Ovary (tissue), 9 donors: ENCODE results near the gene ZBTB2. TPM values are rescaled to one million over a fixed set of nuclear protein-coding genes. Genes with fewer than 3 reads are reported as not detected.

Source experiments
- DNase-seq, 5 donors: peaks; one replicate each; pipeline ENCODE4 v3.0.0-alpha.2; 2019 to 2020
- H3K27ac ChIP-seq, 2 donors: fragments of 200-600 bp; one replicate each; pipeline versions ENCODE4 v1.5.1 to v1.8.0; 2019 to 2022
- H3K27me3 ChIP-seq: fragments of 200-600 bp; one replicate; pipeline ENCODE4 v1.8.0; 2022
- H3K36me3 ChIP-seq: fragments of 200-600 bp; sonication (generic); one replicate; pipeline ENCODE4 v1.5.1; 2019
- H3K4me1 ChIP-seq: one replicate; pipeline ENCODE4 v1.8.1; 2013; ENCODE audit warnings: mild to moderate bottlenecking, moderate library complexity; ENCODE audit not compliant: insufficient read depth
- H3K4me3 ChIP-seq: fragments of 200-600 bp; sonication (generic); one replicate; pipeline ENCODE4 v1.5.1; 2017
- H3K9me3 ChIP-seq, 2 donors: fragments of 200-600 bp in 1 of 2; sonication (generic) in 1 of 2; one replicate each; pipeline versions ENCODE4 v1.5.1 to v1.8.1; 2013 to 2019; ENCODE audit warnings: mild to moderate bottlenecking in 1 of 2, moderate library complexity in 1 of 2
- CTCF ChIP-seq, 3 donors: fragments of 450-650 bp in 2 of 3; fragments of 200-600 bp in 1 of 3; IDR thresholded peaks; one replicate each; pipeline versions ENCODE4 v1.5.1 to v1.8.0; 2016 to 2022; ENCODE audit warnings: antibody characterized with exemption in 3 of 3, mild to moderate bottlenecking in 1 of 3
- EP300 ChIP-seq: sonication (generic); formaldehyde crosslinking; IDR thresholded peaks from one replicate; pipeline ENCODE4 v1.6.1; 2017; ENCODE audit warnings: antibody characterized with exemption
- POLR2A ChIP-seq: fragments of 450-650 bp; IDR thresholded peaks from one replicate; pipeline ENCODE4 v1.6.1; 2017; ENCODE audit warnings: antibody characterized with exemption, mild to moderate bottlenecking, moderate library complexity
- WGBS, 3 donors: extraction: QIAGEN DNeasy Blood & Tissue Kit in 1 of 3; methylation state at CpG; one replicate each; pipeline versions ENCODE4 v1.1.5 to v1.1.7; 2013 to 2017; 5-methylcytosine and 5-hydroxymethylcytosine counted together
- intact Hi-C, 4 donors: fragments of 100-400 bp; cut with DNase I; formaldehyde crosslinking; loops; one replicate each; pipeline versions ENCODE4 v1.11.0 to v1.15.1; 2022 to 2023
- polyA plus RNA-seq, 2 donors: library from polyadenylated mRNA; stranded (reverse); fragments of 200-250 nt in 1 of 2; fragments of 350-450 nt in 1 of 2; fragmentation: Illumina TruSeq in 1 of 2; extraction: RNeasy Lipid Tissue Mini Kit (QIAGEN cat#74804) in 1 of 2; gene quantifications; one replicate each; pipeline ENCODE4 v1.2.3, GENCODE V29; 2013 to 2014
- total RNA-seq, 7 donors: library from RNA; depleted of rRNA in 2 of 7; stranded (reverse); fragments of >200 nt in 2 of 7; fragmentation: NEBNext Ultra II Directional in 3 of 7; extraction: Animal tissue kit (Norgen Biotek cat#: 25700) in 3 of 7; gene quantifications; one replicate each; pipeline versions ENCODE4 v1.1.0 to v1.2.4, GENCODE V29; 2016 to 2023
- donor health status: DM: no; HTN: no; CAD: no; lungs with moderate emphysema.
- donor health status: DM: no; HTN: no; CAD: no.
- donor health status: Bipolar disorder and iron deficiency.
- donor health status: DM: yes; HTN: yes; CAD: no.
- donor health status: DM: no; HTN: no; CAD: no.
- donor health status: DM: yes; HTN: yes; CAD: no.

The ZBTB2 gene
- total and polyA plus RNA-seq, 9 donors = 8.8 to 31.2 (median 18.3) TPM

- H3K4me1 ChIP-seq = peaks cover 2% of the 10 kb centered on the region
- TF ChIP-seq EP300 (no peak), CTCF (IDR thresholded peaks at IDR 0.05) (no peak), POLR2A (no peak)
- intact Hi-C loops = no loop called here
- no peak overlapping the region for H3K4me3 ChIP-seq
- DNase-seq = no peak
- H3K36me3 ChIP-seq = no peaks in the 10 kb centered on the region
- H3K27me3 ChIP-seq = no peaks in the 10 kb centered on the region
- H3K9me3 ChIP-seq = no peaks in the 10 kb centered on the region
- H3K27ac ChIP-seq = no peak overlapping the region
- 60 to 67% (median 64%) methylated on average over 4 of the region's 4 CpGs for WGBS, 3 donors
These were observed 52.0 kb downstream of the ZBTB2 start for GRCh38 chr6:151339369-151339768.

GRCh38 chr6:151338651-151339200 is 52.6 kb downstream of the ZBTB2 start:
- no peaks in the 10 kb centered on the region for H3K36me3 ChIP-seq
- WGBS, 3 donors = 73 to 76% (median 74%) methylated on average over 11 of the region's 11 CpGs
- H3K27ac ChIP-seq = no peak overlapping the region
- no peak overlapping the region for H3K4me3 ChIP-seq
- intact Hi-C loops = no loop called here
- no peaks in the 10 kb centered on the region for H3K9me3 ChIP-seq
- TF ChIP-seq CTCF (IDR thresholded peaks at IDR 0.05) (no peak), EP300 (no peak), POLR2A (no peak)
- no peaks in the 10 kb centered on the region for H3K27me3 ChIP-seq
- DNase-seq = no peak
- H3K4me1 ChIP-seq = peaks cover 2% of the 10 kb centered on the region

GRCh38 chr6:151335930-151336329 is 55.4 kb downstream of the ZBTB2 start:
- TF ChIP-seq POLR2A (no peak), CTCF (IDR thresholded peaks at IDR 0.05) (no peak), EP300 (no peak)
- H3K27me3 ChIP-seq = no peaks in the 10 kb centered on the region
- intact Hi-C loops = loop anchor here in 1 of 4 donors (2.0 kb wide), 1 partner anchor 519 kb away; no protein-coding TSS in a partner anchor
- H3K4me1 ChIP-seq = no peaks in the 10 kb centered on the region
- no peaks in the 10 kb centered on the region for H3K9me3 ChIP-seq
- no peak for DNase-seq
- no peak overlapping the region for H3K4me3 ChIP-seq
- no peak overlapping the region for H3K27ac ChIP-seq
- no peaks in the 10 kb centered on the region for H3K36me3 ChIP-seq

- no peaks in the 10 kb centered on the region for H3K9me3 ChIP-seq
- H3K4me3 ChIP-seq = no peak overlapping the region
- no peak overlapping the region for H3K27ac ChIP-seq
- H3K4me1 ChIP-seq = peaks cover 3% of the 10 kb centered on the region
- H3K36me3 ChIP-seq = no peaks in the 10 kb centered on the region
- DNase-seq = no peak
- WGBS, 3 donors = 45 to 51% (median 47%) methylated on average over 6 of the region's 6 CpGs
- intact Hi-C loops = loop anchor here in 3 of 4 donors (5.0 kb wide), 1 partner anchor 438 kb away; no protein-coding TSS in a partner anchor
- no peaks in the 10 kb centered on the region for H3K27me3 ChIP-seq
- no peak for TF ChIP-seq POLR2A
- no peak for TF ChIP-seq CTCF (IDR thresholded peaks at IDR 0.05)
- no peak for TF ChIP-seq EP300
These were observed 61.1 kb downstream of the ZBTB2 start for GRCh38 chr6:151330130-151330696.
